Lower lobe of right lung (tissue), 2 donors: ENCODE results near the gene NKAIN2. TPM values are rescaled to one million over a fixed set of nuclear protein-coding genes. Genes with fewer than 3 reads are reported as not detected.
"Not testable (repeated sequence)": the region's sequence is repeated elsewhere in the genome, so short reads cannot be mapped to it uniquely, and the experiment has no call there.

Experiments used
- ATAC-seq, 2 donors: fragments of 200-7000 bp; cut with Tn5 transposase; one replicate each; pipeline ENCODE4 v1.9.1; 2020 to 2022; ENCODE audit warnings: mild to moderate bottlenecking in 2 of 2, moderate library complexity in 2 of 2
- DNase-seq: peaks from one replicate; pipeline ENCODE4 v3.0.0-alpha.2; 2020
- H3K27ac ChIP-seq: fragments of 200-600 bp; one replicate; pipeline ENCODE4 v1.8.0; 2022
- H3K27me3 ChIP-seq: fragments of 200-600 bp; one replicate; pipeline ENCODE4 v1.8.0; 2022; ENCODE audit warnings: low read depth
- H3K36me3 ChIP-seq: fragments of 200-600 bp; one replicate; pipeline ENCODE4 v1.8.0; 2022; ENCODE audit warnings: mild to moderate bottlenecking
- H3K4me1 ChIP-seq: fragments of 200-600 bp; one replicate; pipeline ENCODE4 v1.8.0; 2022
- H3K4me3 ChIP-seq: fragments of 200-600 bp; one replicate; pipeline ENCODE4 v1.8.0; 2022; ENCODE audit warnings: mild to moderate bottlenecking
- H3K9me3 ChIP-seq: fragments of 200-600 bp; one replicate; pipeline ENCODE4 v1.8.0; 2022
- CTCF ChIP-seq: fragments of 200-600 bp; IDR thresholded peaks from one replicate; pipeline ENCODE4 v1.8.0; 2022; ENCODE audit warnings: antibody characterized with exemption, mild to moderate bottlenecking
- intact Hi-C: fragments of 100-400 bp; cut with DNase I; formaldehyde crosslinking; loops from one replicate; pipeline ENCODE4 v1.11.0; 2022
- total RNA-seq: library from RNA; stranded (reverse); fragmentation: NEBNext Ultra II Directional; extraction: Animal tissue kit (Norgen Biotek cat#: 25700); gene quantifications from one replicate; pipeline ENCODE4 v1.2.1, GENCODE V29; 2021
- donor health status: DM: no; HTN: yes; CAD: no; lungs with severe emphysema.

NKAIN2 gene
- total RNA-seq, 1 donor from 2014 or later: 0.12 TPM

- intact Hi-C loops: no loop called here
- Histone ChIP-seq H3K36me3 (no peaks in the 10 kb centered on the region), H3K4me3 (no peak overlapping the region), H3K27ac (no peak overlapping the region), H3K27me3 (no peaks in the 10 kb centered on the region), H3K4me1 (no peaks in the 10 kb centered on the region), H3K9me3 (no peaks in the 10 kb centered on the region)
- TF ChIP-seq CTCF: no peak
- ATAC-seq (no peak), DNase-seq (no peak)
Observed at GRCh38 chr6:124334359-124334758, 530.7 kb downstream of the NKAIN2 start.

- Histone ChIP-seq H3K4me1 (no peaks in the 10 kb centered on the region), H3K4me3 (no peak overlapping the region), H3K27ac (no peak overlapping the region), H3K27me3 (no peaks in the 10 kb centered on the region), H3K9me3 (no peaks in the 10 kb centered on the region), H3K36me3 (no peaks in the 10 kb centered on the region)
- intact Hi-C loops: no loop called here
- DNase-seq (no peak), ATAC-seq (no peak)
- no peak for TF ChIP-seq CTCF
Observed at GRCh38 chr6:124339610-124340334, 536.1 kb downstream of the NKAIN2 start.

GRCh38 chr6:124348339-124348738 is 544.7 kb downstream of the NKAIN2 start:
- H3K36me3 ChIP-seq, intact Hi-C loops, H3K27ac ChIP-seq, H3K4me3 ChIP-seq, ATAC-seq, H3K9me3 ChIP-seq, H3K27me3 ChIP-seq, DNase-seq, H3K4me1 ChIP-seq: not testable (repeated sequence)

- ATAC-seq: no peak
- intact Hi-C loops: no loop called here
Observed at GRCh38 chr6:124355146-124355545, 551.5 kb downstream of the NKAIN2 start.

GRCh38 chr6:124356276-124356810 is 552.7 kb downstream of the NKAIN2 start:
- ATAC-seq: no peak
- Histone ChIP-seq H3K27ac (no peak overlapping the region), H3K27me3 (no peaks in the 10 kb centered on the region), H3K4me3 (no peak overlapping the region), H3K9me3 (no peaks in the 10 kb centered on the region), H3K4me1 (no peaks in the 10 kb centered on the region), H3K36me3 (no peaks in the 10 kb centered on the region)
- DNase-seq: no peak
- intact Hi-C loops: no loop called here
- TF ChIP-seq CTCF: no peak

More at GRCh38 chr6:124355146-124355545, 551.5 kb downstream of the NKAIN2 start:
- Histone ChIP-seq H3K36me3 (no peaks in the 10 kb centered on the region), H3K9me3 (no peaks in the 10 kb centered on the region), H3K27me3 (no peaks in the 10 kb centered on the region), H3K4me1 (no peaks in the 10 kb centered on the region), H3K27ac (no peak overlapping the region), H3K4me3 (no peak overlapping the region)
- DNase-seq: no peak
- TF ChIP-seq CTCF: no peak

- Histone ChIP-seq H3K9me3 (no peaks in the 10 kb centered on the region), H3K4me1 (no peaks in the 10 kb centered on the region), H3K27ac (no peak overlapping the region), H3K27me3 (no peaks in the 10 kb centered on the region), H3K36me3 (no peaks in the 10 kb centered on the region), H3K4me3 (no peak overlapping the region)
- no peak for TF ChIP-seq CTCF
- ATAC-seq: no peak
- intact Hi-C loops: no loop called here
- DNase-seq: no peak
Observed at GRCh38 chr6:124356811-124357210, 553.1 kb downstream of the NKAIN2 start.
